ENCODE results near the gene DDOST.

Gene DDOST

DNA sequence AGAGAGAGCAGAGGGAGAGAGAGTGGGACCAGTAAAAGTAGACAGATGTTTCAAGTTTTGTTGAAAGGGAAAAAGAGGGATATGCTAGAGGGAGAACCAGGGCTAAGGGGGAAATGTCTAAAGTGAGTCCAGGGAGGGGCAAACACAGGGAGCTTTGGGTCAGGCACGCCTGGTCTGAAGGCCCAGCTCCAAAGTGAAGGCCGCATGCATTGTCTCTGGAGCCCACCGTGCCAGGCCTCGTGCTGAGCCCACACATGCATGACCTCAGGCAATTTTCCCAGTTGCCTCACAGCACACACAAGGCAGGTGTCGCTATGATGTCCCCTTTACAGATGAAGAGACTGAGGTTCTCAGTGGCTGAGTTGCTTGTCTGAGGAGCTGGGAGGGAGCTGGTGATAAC lies 40.7 kb upstream of the DDOST start:
- H3K4me3 ChIP-seq (ENCODE audit: low read depth in 1 of 2, low read length in 1 of 2): no peak overlapping the region
- peaks cover 3% of the 10 kb centered on the region in 2 experiments for H3K4me1 ChIP-seq (ENCODE audit: control insufficient read depth in 1 of 2, insufficient read depth in 1 of 2, low read depth in 1 of 2, low read length in 1 of 2)
- no peaks in the 10 kb centered on the region for H3K36me3 ChIP-seq
- H3K9me3 ChIP-seq: no peaks in the 10 kb centered on the region
- TF ChIP-seq, protein P1, sequence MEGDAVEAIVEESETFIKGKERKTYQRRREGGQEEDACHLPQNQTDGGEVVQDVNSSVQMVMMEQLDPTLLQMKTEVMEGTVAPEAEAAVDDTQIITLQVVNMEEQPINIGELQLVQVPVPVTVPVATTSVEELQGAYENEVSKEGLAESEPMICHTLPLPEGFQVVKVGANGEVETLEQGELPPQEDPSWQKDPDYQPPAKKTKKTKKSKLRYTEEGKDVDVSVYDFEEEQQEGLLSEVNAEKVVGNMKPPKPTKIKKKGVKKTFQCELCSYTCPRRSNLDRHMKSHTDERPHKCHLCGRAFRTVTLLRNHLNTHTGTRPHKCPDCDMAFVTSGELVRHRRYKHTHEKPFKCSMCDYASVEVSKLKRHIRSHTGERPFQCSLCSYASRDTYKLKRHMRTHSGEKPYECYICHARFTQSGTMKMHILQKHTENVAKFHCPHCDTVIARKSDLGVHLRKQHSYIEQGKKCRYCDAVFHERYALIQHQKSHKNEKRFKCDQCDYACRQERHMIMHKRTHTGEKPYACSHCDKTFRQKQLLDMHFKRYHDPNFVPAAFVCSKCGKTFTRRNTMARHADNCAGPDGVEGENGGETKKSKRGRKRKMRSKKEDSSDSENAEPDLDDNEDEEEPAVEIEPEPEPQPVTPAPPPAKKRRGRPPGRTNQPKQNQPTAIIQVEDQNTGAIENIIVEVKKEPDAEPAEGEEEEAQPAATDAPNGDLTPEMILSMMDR (IDR thresholded peaks at IDR 0.05): no peak
- no peaks in the 10 kb centered on the region for H3K27me3 ChIP-seq
- H3K27ac ChIP-seq: no peak overlapping the region

DNA sequence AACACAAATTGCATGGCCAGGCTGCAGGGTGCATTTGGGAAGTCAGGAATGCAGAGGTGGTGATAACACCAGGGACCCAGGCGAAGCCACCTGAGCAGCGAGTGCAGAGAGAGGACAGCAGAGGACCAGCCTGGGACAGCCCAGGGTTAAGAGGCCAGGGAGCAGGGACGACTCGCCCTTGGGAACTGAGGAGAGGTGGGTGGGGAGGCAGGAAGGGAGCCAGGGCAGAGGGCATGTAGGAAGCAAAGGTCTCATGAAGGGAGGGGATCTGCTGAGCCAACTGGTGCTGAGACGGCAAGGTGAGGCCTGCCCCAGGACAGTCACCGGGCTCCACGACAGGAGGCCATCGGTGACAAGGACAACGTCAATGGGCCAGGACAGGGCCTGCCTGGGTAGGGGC lies 40.3 kb upstream of the DDOST start:
- no peaks in the 10 kb centered on the region for H3K27me3 ChIP-seq

DNA sequence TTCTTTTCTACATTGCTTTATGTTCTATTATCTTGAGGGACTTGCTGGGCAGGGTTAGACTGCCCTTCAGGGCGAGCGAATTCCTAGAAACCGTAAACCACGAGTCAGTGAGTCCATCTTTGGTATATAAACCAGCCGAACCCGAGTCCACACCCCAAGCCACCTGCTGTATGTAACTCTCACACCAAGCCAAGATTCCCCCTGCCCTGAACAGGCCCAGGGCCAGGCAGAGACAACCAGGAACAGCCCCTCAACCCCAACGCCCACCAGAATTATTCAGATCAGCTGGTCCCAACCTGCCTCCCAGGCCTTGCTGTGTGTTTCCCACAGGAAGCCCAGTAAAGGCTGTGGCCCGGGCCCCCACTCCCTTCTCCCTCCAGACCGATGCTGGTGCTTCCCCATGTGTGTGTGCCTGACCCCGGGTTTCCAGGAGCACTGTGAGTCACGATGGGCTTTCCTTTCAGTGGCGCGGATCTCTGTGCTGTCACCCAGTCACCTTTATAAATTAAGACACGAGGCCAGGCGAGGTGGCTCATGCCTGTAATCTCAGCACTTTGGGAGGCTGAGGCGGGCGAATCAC lies 39.6 kb upstream of the DDOST start:
- TF ChIP-seq, protein P1 (IDR thresholded peaks at IDR 0.05): no peak
- no peak overlapping the region for H3K27ac ChIP-seq
- H3K9me3 ChIP-seq: no peaks in the 10 kb centered on the region
- no peaks in the 10 kb centered on the region for H3K36me3 ChIP-seq
- no peak overlapping the region for H3K4me3 ChIP-seq (ENCODE audit: low read depth in 1 of 2, low read length in 1 of 2)
- peaks cover 6 to 9% of the 10 kb centered on the region in 2 experiments for H3K4me1 ChIP-seq (ENCODE audit: control insufficient read depth in 1 of 2, insufficient read depth in 1 of 2, low read depth in 1 of 2, low read length in 1 of 2)
- H3K27me3 ChIP-seq: no peaks in the 10 kb centered on the region

More for the DNA sequence above, 40.3 kb upstream of the DDOST start:
- TF ChIP-seq, protein P1 (IDR thresholded peaks at IDR 0.05): no peak
- Histone ChIP-seq H3K27ac (no peak overlapping the region), H3K4me1 (ENCODE audit: control insufficient read depth in 1 of 2, insufficient read depth in 1 of 2, low read depth in 1 of 2, low read length in 1 of 2) (peaks cover 6% of the 10 kb centered on the region in 2 experiments), H3K4me3 (ENCODE audit: low read depth in 1 of 2, low read length in 1 of 2) (no peak overlapping the region), H3K36me3 (no peaks in the 10 kb centered on the region), H3K9me3 (no peaks in the 10 kb centered on the region)

DNA sequence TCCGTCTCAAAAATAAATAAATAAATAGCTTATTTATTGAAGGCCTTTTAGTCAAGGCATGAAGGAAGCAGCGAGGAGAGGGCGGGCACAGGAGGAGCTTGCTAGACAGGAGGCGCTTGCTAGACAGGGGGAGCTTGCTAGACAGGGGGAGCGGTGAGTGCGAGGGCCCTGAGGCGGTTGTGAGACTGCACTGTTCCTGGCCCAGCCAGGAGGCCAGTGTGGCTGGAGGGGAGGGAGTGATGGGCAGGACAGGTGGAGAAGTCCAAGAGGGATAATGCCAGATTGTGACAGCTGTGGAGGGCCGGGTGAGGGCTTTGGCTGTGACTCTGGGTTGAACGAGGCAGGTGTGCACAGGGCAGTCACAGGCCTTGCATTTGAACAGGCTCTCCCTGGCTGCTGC lies 38.4 kb upstream of the DDOST start:
- no peaks in the 10 kb centered on the region for H3K9me3 ChIP-seq
- no peak overlapping the region for H3K4me3 ChIP-seq (ENCODE audit: low read depth in 1 of 2, low read length in 1 of 2)
- H3K27me3 ChIP-seq: no peaks in the 10 kb centered on the region
- no peaks in the 10 kb centered on the region for H3K36me3 ChIP-seq
- TF ChIP-seq, protein P1 (IDR thresholded peaks at IDR 0.05): no peak
- no peak overlapping the region for H3K27ac ChIP-seq
- H3K4me1 ChIP-seq (ENCODE audit: control insufficient read depth in 1 of 2, insufficient read depth in 1 of 2, low read depth in 1 of 2, low read length in 1 of 2): peaks cover 6 to 9% of the 10 kb centered on the region in 2 experiments

DNA sequence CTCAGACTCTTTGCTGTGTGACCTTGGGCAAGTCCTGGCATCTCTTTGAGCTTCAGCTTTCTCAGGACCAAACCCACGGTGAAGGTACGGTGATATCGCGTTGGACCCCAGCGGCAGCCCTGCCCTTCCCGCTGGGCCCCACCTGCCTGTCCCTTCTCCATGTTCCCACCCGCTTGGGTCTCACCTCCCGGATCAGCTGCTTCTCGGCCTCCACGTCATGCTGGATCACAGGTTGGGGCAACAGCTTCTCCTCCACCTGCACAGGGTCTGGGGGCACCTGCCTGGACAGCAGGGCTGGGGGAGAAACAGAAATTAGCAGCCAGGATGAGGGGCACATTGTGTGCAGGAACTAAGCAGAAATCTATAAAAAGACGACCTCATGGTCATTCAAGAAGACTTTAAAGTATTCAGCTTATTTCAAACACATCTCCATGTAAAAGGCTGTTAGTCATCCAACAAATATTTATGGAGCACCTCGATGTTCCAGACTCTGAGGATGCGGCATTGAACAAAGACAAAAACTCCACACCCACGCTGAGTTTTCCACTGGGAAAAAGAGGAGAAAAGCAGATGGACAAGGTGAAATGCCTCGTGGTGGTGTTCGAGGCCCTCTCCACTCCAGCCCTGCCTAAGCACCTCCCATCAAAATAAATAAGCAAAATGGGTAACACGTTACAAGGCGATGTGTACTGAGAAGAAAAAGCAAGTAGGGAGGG lies 37.2 kb upstream of the DDOST start:
- TF ChIP-seq, protein P1 (IDR thresholded peaks at IDR 0.05): no peak
- H3K9me3 ChIP-seq: no peaks in the 10 kb centered on the region
- peaks cover 6 to 9% of the 10 kb centered on the region in 2 experiments for H3K4me1 ChIP-seq (ENCODE audit: control insufficient read depth in 1 of 2, insufficient read depth in 1 of 2, low read depth in 1 of 2, low read length in 1 of 2)
- H3K27me3 ChIP-seq: no peaks in the 10 kb centered on the region
- no peak overlapping the region for H3K4me3 ChIP-seq (ENCODE audit: low read depth in 1 of 2, low read length in 1 of 2)
- no peaks in the 10 kb centered on the region for H3K36me3 ChIP-seq
- no peak overlapping the region for H3K27ac ChIP-seq

Measured in neutrophil (primary cell).